NCI-H1105 treated with DMSO at 0.1 percent for 48 hours (cell line): Measurements from ENCODE around the gene CACNG6.

ENCODE experiments used
- DNase-seq: peaks from one replicate; lab custom pipeline; 2025; lab: John Stamatoyannopoulos, UW

Gene CACNG6

GRCh38 chr19:53969366-53969765, 22.1 kb upstream of the CACNG6 start:
- no peak for DNase-seq

GRCh38 chr19:53971673-53972072, 19.8 kb upstream of the CACNG6 start:
- no peak for DNase-seq

GRCh38 chr19:53977429-53977990, 13.9 kb upstream of the CACNG6 start:
- peak; percentile 35 for DNase-seq

- DNase-seq = no peak
Observed at GRCh38 chr19:53977991-53978731, 13.3 kb upstream of the CACNG6 start.

- no peak for DNase-seq
Observed at GRCh38 chr19:53978975-53979801, 12.2 kb upstream of the CACNG6 start.

GRCh38 chr19:53980539-53981375, 10.7 kb upstream of the CACNG6 start:
- no peak for DNase-seq

GRCh38 chr19:53981376-53981951, 10.0 kb upstream of the CACNG6 start:
- no peak for DNase-seq

GRCh38 chr19:53982001-53982451, 9.4 kb upstream of the CACNG6 start:
- no peak for DNase-seq

- no peak for DNase-seq
Observed at GRCh38 chr19:53982611-53983010, 8.8 kb upstream of the CACNG6 start.

GRCh38 chr19:53983457-53984289, 7.8 kb upstream of the CACNG6 start:
- no peak for DNase-seq

- DNase-seq = no peak
Observed at GRCh38 chr19:53985863-53986262, 5.6 kb upstream of the CACNG6 start.

GRCh38 chr19:53988981-53989380, 2.5 kb upstream of the CACNG6 start:
- DNase-seq = no peak

- DNase-seq = no peak
Observed at GRCh38 chr19:53989600-53990533, 1.6 kb upstream of the CACNG6 start.

- no peak for DNase-seq
Observed at GRCh38 chr19:53992211-53992610, 774 bp downstream of the CACNG6 start.

GRCh38 chr19:53992815-53993214, 1.4 kb downstream of the CACNG6 start:
- no peak for DNase-seq

GRCh38 chr19:53993448-53993847, 2.0 kb downstream of the CACNG6 start:
- DNase-seq = no peak

GRCh38 chr19:53994811-53995210, 3.4 kb downstream of the CACNG6 start:
- no peak for DNase-seq

GRCh38 chr19:53998223-53998622, 6.8 kb downstream of the CACNG6 start:
- DNase-seq = no peak

GRCh38 chr19:53999694-54000093, 8.3 kb downstream of the CACNG6 start:
- DNase-seq = no peak

- DNase-seq = no peak
Observed at GRCh38 chr19:54001496-54001895, 10.1 kb downstream of the CACNG6 start.
